Sigmoid colon (tissue), 4 donors: Measurements from ENCODE around the gene ADRA2B.

Experiments
- CTCF ChIP-seq, 4 experiments: fragments of 450-650 bp in 3 of 4; fragments of 200-600 bp in 1 of 4; IDR thresholded peaks; one replicate each; pipeline ENCODE4 v1.5.1; 2016 to 2019; ENCODE audit warnings: antibody characterized with exemption in 4 of 4, mild to moderate bottlenecking in 3 of 4, moderate library complexity in 2 of 4
- EP300 ChIP-seq, 4 donors: sonication (generic); formaldehyde crosslinking; IDR thresholded peaks; one replicate each; pipeline ENCODE4 v1.6.1; 2017; ENCODE audit warnings: antibody characterized with exemption in 4 of 4
- POLR2A ChIP-seq, 2 donors: fragments of 450-650 bp; IDR thresholded peaks; one replicate each; pipeline ENCODE4 v1.6.1; 2016; ENCODE audit warnings: antibody characterized with exemption in 2 of 2, mild to moderate bottlenecking in 2 of 2, moderate library complexity in 2 of 2
- POLR2AphosphoS5 ChIP-seq, 4 donors: sonication (generic); formaldehyde crosslinking; IDR thresholded peaks; one replicate each; pipeline ENCODE4 v1.6.1; 2017; ENCODE audit warnings: antibody characterized with exemption in 4 of 4

- TF ChIP-seq EP300 (IDR thresholded peaks at IDR 0.05) (no peak), CTCF (IDR thresholded peaks at IDR 0.05) (no peak), POLR2A (IDR thresholded peaks at IDR 0.05) (no peak), POLR2AphosphoS5 (IDR thresholded peaks at IDR 0.05) (no peak)
These were observed 43.6 kb downstream of the ADRA2B start for GRCh38 chr2:96072746-96073145.
